RPMI8226 (cell line): ENCODE measurements around the gene ADAMTS16.

Experiments
- DNase-seq: peaks from one replicate; pipeline ENCODE4 v3.0.0-alpha.2; 2015

The ADAMTS16 gene

GRCh38 chr5:5183933-5184332 is 43.8 kb downstream of the ADAMTS16 start:
- no peak for DNase-seq

GRCh38 chr5:5188376-5189050 is 48.4 kb downstream of the ADAMTS16 start:
- no peak for DNase-seq

- no peak for DNase-seq
These were observed 48.9 kb downstream of the ADAMTS16 start for GRCh38 chr5:5189051-5189430.

- DNase-seq = no peak
These were observed 51.8 kb downstream of the ADAMTS16 start for GRCh38 chr5:5191906-5192305.

GRCh38 chr5:5192681-5193080 is 52.6 kb downstream of the ADAMTS16 start:
- DNase-seq = no peak

GRCh38 chr5:5195128-5195918 is 55.2 kb downstream of the ADAMTS16 start:
- DNase-seq = no peak

GRCh38 chr5:5198135-5198534 is 58.0 kb downstream of the ADAMTS16 start:
- DNase-seq = no peak

GRCh38 chr5:5198815-5199214 is 58.7 kb downstream of the ADAMTS16 start:
- DNase-seq = no peak

- no peak for DNase-seq
These were observed 59.4 kb downstream of the ADAMTS16 start for GRCh38 chr5:5199495-5199894.

GRCh38 chr5:5200133-5200532 is 60.0 kb downstream of the ADAMTS16 start:
- DNase-seq = no peak

GRCh38 chr5:5202321-5202720 is 62.2 kb downstream of the ADAMTS16 start:
- no peak for DNase-seq

- DNase-seq = no peak
These were observed 63.3 kb downstream of the ADAMTS16 start for GRCh38 chr5:5203451-5203850.

- no peak for DNase-seq
These were observed 67.7 kb downstream of the ADAMTS16 start for GRCh38 chr5:5207828-5208227.

GRCh38 chr5:5209089-5209488 is 69.0 kb downstream of the ADAMTS16 start:
- DNase-seq = no peak

GRCh38 chr5:5209510-5210286 is 69.6 kb downstream of the ADAMTS16 start:
- DNase-seq = no peak

GRCh38 chr5:5217371-5217770 is 77.2 kb downstream of the ADAMTS16 start:
- DNase-seq = peak; percentile 52

- DNase-seq = no peak
These were observed 78.3 kb downstream of the ADAMTS16 start for GRCh38 chr5:5218396-5218795.

GRCh38 chr5:5219541-5219940 is 79.4 kb downstream of the ADAMTS16 start:
- DNase-seq = no peak

GRCh38 chr5:5220901-5221631 is 80.9 kb downstream of the ADAMTS16 start:
- peak; percentile 7 for DNase-seq

- no peak for DNase-seq
These were observed 81.6 kb downstream of the ADAMTS16 start for GRCh38 chr5:5221724-5222123.

- DNase-seq = no peak
These were observed 91.4 kb downstream of the ADAMTS16 start for GRCh38 chr5:5231576-5231975.

GRCh38 chr5:5234912-5235311 is 94.8 kb downstream of the ADAMTS16 start:
- DNase-seq = no peak

- DNase-seq = no peak
These were observed 95.6 kb downstream of the ADAMTS16 start for GRCh38 chr5:5235685-5236084.
